WTC11 (cell line): Measurements from ENCODE around the gene SH3TC2. TPM values are rescaled to one million over a fixed set of nuclear protein-coding genes. Genes with fewer than 3 reads are reported as not detected.

ENCODE experiments used
- ATAC-seq: fragments of 200-7000 bp; cut with Tn5 transposase; 2 replicates; pipeline ENCODE4 v1.10.0; 2021; ENCODE audit warnings: mild to moderate bottlenecking, moderate library complexity
- CTCF ChIA-PET: fragments of 300-600 bp; sonication (Branson Sonifier 250); formaldehyde crosslinking; loops from one replicate; lab custom pipeline; 2021; ENCODE audit warnings: antibody characterized with exemption; lab: Charles Lee
- POLR2A ChIA-PET: fragments of 350-600 bp; sonication (Branson Sonifier 250); formaldehyde crosslinking; loops from one replicate; lab custom pipeline; 2021; ENCODE audit warnings: antibody characterized with exemption; lab: Charles Lee
- DNase-seq: peaks from one replicate; pipeline ENCODE4 v3.0.0; 2021; ENCODE audit warnings: low spot score
- H3K27ac Mint-ChIP-seq: 2 replicates; pipeline ENCODE4 v1.8.0; 2021; ENCODE audit warnings: mixed read lengths
- H3K27me3 Mint-ChIP-seq: 2 replicates; pipeline ENCODE4 v1.8.0; 2021; ENCODE audit warnings: low read depth, mild to moderate bottlenecking, moderate library complexity, mixed read lengths
- H3K36me3 Mint-ChIP-seq: 2 replicates; pipeline ENCODE4 v1.8.0; 2021; ENCODE audit warnings: mixed read lengths
- H3K4me1 Mint-ChIP-seq: 2 replicates; pipeline ENCODE4 v1.8.0; 2022; ENCODE audit warnings: mixed read lengths
- H3K4me3 Mint-ChIP-seq: 2 replicates; pipeline ENCODE4 v1.8.0; 2021; ENCODE audit warnings: mild to moderate bottlenecking, moderate library complexity, mixed read lengths
- H3K9me3 Mint-ChIP-seq: 2 replicates; pipeline ENCODE4 v1.8.0; 2021; ENCODE audit warnings: mixed read lengths
- CDX4 ChIP-seq: fragments of 250-450 bp; sonication (Bioruptor Pico); IDR thresholded peaks from 2 replicates; pipeline ENCODE4 v1.9.0; 2021; ENCODE audit warnings: moderate library complexity, mild to moderate bottlenecking, inconsistent platforms, borderline replicate concordance
- CREM ChIP-seq: sonication (generic); formaldehyde crosslinking; IDR thresholded peaks from 2 replicates; pipeline ENCODE4 v1.8.1; 2022; ENCODE audit warnings: mild to moderate bottlenecking, missing genetic modification reagents, moderate library complexity
- FOXK1 ChIP-seq: sonication (generic); formaldehyde crosslinking; IDR thresholded peaks from 2 replicates; pipeline ENCODE4 v1.8.0; 2022; ENCODE audit warnings: mild to moderate bottlenecking, moderate library complexity, missing genetic modification reagents
- FOXP1 ChIP-seq: sonication (generic); formaldehyde crosslinking; IDR thresholded peaks from 2 replicates; pipeline ENCODE4 v1.8.0; 2022; ENCODE audit warnings: missing genetic modification reagents, mild to moderate bottlenecking, moderate library complexity, borderline replicate concordance
- HMGA2 ChIP-seq: fragments of 250-450 bp; sonication (Bioruptor Pico); IDR thresholded peaks from 2 replicates; pipeline ENCODE4 v1.4.0; 2021; ENCODE audit warnings: mild to moderate bottlenecking, moderate library complexity
- NFATC4 ChIP-seq: fragments of 250-450 bp; sonication (Bioruptor Pico); IDR thresholded peaks from 2 replicates; pipeline ENCODE4 v1.9.0; 2021; ENCODE audit warnings: mild to moderate bottlenecking
- NFE2L1 ChIP-seq: sonication (generic); formaldehyde crosslinking; IDR thresholded peaks from 2 replicates; pipeline ENCODE4 v1.8.1; 2023; ENCODE audit warnings: missing genetic modification reagents
- RELA ChIP-seq: sonication (generic); formaldehyde crosslinking; IDR thresholded peaks from 2 replicates; pipeline ENCODE4 v1.8.1; 2022; ENCODE audit warnings: missing genetic modification reagents, mild to moderate bottlenecking, borderline replicate concordance
- RORB ChIP-seq: fragments of 250-450 bp; sonication (Bioruptor Pico); IDR thresholded peaks from 2 replicates; pipeline ENCODE4 v1.9.0; 2021; ENCODE audit warnings: mild to moderate bottlenecking
- SMAD4 ChIP-seq: sonication (generic); formaldehyde crosslinking; IDR thresholded peaks from 2 replicates; pipeline ENCODE4 v1.8.0; 2022; ENCODE audit warnings: mild to moderate bottlenecking, missing genetic modification reagents
- ZNF263 ChIP-seq: sonication (generic); formaldehyde crosslinking; IDR thresholded peaks from 2 replicates; pipeline ENCODE4 v1.8.1; 2022; ENCODE audit warnings: low read depth, mild to moderate bottlenecking, moderate library complexity, missing genetic modification reagents
- ZNF423 ChIP-seq: fragments of 250-450 bp; sonication (Bioruptor Pico); IDR thresholded peaks from 2 replicates; pipeline ENCODE4 v2.1.2; 2022; ENCODE audit warnings: mild to moderate bottlenecking, moderate library complexity
- ZNF425 ChIP-seq: fragments of 250-450 bp; sonication (Bioruptor Pico); conservative IDR thresholded peaks from 2 replicates; pipeline ENCODE4 v1.9.0; 2021; ENCODE audit warnings: mild to moderate bottlenecking
- total RNA-seq: library from RNA; stranded (reverse); gene quantifications from 3 replicates; pipeline ENCODE4 v1.2.3, GENCODE V29; 2021
- TF ChIP-seq, protein P1 (sequence below): sonication (generic); formaldehyde crosslinking; IDR thresholded peaks from 2 replicates; pipeline ENCODE4 v1.8.1; 2022; ENCODE audit warnings: low read depth, mild to moderate bottlenecking, moderate library complexity, missing genetic modification reagents, borderline replicate concordance
- TF ChIP-seq, protein P2 (sequence below): fragments of 250-450 bp; sonication (Bioruptor Pico); IDR thresholded peaks from 2 replicates; pipeline ENCODE4 v1.9.0; 2021; ENCODE audit warnings: mild to moderate bottlenecking
- TF ChIP-seq, protein P3 (sequence below): sonication (generic); formaldehyde crosslinking; IDR thresholded peaks from 2 replicates; pipeline ENCODE4 v1.8.1; 2023; ENCODE audit warnings: mild to moderate bottlenecking, missing genetic modification reagents, moderate library complexity
- TF ChIP-seq, protein P4 (sequence below): fragments of 250-450 bp; sonication (Bioruptor Pico); IDR thresholded peaks from 2 replicates; pipeline ENCODE4 v2.1.2; 2022; ENCODE audit warnings: mild to moderate bottlenecking, moderate library complexity
- TF ChIP-seq, protein P5 (sequence below): sonication (generic); formaldehyde crosslinking; IDR thresholded peaks from 2 replicates; pipeline ENCODE4 v1.8.0; 2023; ENCODE audit warnings: mild to moderate bottlenecking, missing genetic modification reagents
- TF ChIP-seq, protein P6 (sequence below): fragments of 200-600 bp; IDR thresholded peaks from 2 replicates; pipeline ENCODE4 v1.8.0; 2022; ENCODE audit warnings: antibody characterized with exemption

Gene SH3TC2
- total RNA-seq, 1 experiment from 2014 or later, result 0.61 TPM

DNA sequence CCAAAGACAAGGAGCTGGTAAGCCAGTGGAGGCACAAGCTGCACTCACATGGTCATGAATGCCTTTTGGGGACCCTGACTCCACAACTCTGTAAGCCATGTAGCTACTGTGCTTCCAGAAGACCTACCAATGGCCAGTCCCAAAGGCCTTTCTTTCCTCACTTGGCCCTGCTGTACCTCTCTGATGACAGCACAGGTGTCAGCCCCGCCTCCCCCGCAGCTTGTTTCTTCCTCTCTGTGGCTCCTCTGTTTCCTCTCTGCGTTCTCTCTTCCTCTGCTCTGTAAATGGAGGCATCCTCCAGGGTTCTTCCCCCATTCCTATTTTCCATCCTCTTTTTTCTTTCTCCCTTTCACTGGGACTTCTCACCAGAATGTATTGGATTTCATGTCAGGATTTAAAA lies 26.7 kb downstream of the SH3TC2 start:
- TF ChIP-seq CREM (CRISPR knock-in tag), result no peak
- no peak for TF ChIP-seq CDX4
- TF ChIP-seq FOXK1 (CRISPR knock-in tag), result no peak
- no peak for TF ChIP-seq ZNF423 (CRISPR knock-in tag)
- TF ChIP-seq FOXP1 (CRISPR knock-in tag), result no peak
- TF ChIP-seq, protein P1, sequence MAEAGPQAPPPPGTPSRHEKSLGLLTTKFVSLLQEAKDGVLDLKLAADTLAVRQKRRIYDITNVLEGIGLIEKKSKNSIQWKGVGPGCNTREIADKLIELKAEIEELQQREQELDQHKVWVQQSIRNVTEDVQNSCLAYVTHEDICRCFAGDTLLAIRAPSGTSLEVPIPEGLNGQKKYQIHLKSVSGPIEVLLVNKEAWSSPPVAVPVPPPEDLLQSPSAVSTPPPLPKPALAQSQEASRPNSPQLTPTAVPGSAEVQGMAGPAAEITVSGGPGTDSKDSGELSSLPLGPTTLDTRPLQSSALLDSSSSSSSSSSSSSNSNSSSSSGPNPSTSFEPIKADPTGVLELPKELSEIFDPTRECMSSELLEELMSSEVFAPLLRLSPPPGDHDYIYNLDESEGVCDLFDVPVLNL (CRISPR knock-in tag), result no peak
- TF ChIP-seq, protein P2, sequence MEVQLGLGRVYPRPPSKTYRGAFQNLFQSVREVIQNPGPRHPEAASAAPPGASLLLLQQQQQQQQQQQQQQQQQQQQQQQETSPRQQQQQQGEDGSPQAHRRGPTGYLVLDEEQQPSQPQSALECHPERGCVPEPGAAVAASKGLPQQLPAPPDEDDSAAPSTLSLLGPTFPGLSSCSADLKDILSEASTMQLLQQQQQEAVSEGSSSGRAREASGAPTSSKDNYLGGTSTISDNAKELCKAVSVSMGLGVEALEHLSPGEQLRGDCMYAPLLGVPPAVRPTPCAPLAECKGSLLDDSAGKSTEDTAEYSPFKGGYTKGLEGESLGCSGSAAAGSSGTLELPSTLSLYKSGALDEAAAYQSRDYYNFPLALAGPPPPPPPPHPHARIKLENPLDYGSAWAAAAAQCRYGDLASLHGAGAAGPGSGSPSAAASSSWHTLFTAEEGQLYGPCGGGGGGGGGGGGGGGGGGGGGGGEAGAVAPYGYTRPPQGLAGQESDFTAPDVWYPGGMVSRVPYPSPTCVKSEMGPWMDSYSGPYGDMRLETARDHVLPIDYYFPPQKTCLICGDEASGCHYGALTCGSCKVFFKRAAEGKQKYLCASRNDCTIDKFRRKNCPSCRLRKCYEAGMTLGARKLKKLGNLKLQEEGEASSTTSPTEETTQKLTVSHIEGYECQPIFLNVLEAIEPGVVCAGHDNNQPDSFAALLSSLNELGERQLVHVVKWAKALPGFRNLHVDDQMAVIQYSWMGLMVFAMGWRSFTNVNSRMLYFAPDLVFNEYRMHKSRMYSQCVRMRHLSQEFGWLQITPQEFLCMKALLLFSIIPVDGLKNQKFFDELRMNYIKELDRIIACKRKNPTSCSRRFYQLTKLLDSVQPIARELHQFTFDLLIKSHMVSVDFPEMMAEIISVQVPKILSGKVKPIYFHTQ, result no peak
- no peak for TF ChIP-seq NFE2L1 (CRISPR knock-in tag)
- TF ChIP-seq SMAD4, result no peak
- TF ChIP-seq, protein P3, sequence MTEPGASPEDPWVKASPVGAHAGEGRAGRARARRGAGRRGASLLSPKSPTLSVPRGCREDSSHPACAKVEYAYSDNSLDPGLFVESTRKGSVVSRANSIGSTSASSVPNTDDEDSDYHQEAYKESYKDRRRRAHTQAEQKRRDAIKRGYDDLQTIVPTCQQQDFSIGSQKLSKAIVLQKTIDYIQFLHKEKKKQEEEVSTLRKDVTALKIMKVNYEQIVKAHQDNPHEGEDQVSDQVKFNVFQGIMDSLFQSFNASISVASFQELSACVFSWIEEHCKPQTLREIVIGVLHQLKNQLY (CRISPR knock-in tag), result no peak
- TF ChIP-seq RORB (CRISPR knock-in tag), result no peak
- TF ChIP-seq, protein P4, sequence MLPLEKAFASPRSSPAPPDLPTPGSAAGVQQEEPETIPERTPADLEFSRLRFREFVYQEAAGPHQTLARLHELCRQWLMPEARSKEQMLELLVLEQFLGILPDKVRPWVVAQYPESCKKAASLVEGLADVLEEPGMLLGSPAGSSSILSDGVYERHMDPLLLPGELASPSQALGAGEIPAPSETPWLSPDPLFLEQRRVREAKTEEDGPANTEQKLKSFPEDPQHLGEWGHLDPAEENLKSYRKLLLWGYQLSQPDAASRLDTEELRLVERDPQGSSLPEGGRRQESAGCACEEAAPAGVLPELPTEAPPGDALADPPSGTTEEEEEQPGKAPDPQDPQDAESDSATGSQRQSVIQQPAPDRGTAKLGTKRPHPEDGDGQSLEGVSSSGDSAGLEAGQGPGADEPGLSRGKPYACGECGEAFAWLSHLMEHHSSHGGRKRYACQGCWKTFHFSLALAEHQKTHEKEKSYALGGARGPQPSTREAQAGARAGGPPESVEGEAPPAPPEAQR (CRISPR knock-in tag), result no peak
- TF ChIP-seq ZNF425 (CRISPR knock-in tag), result no peak
- TF ChIP-seq ZNF263 (CRISPR knock-in tag), result no peak
- DNase-seq (no peak), ATAC-seq (no peak)
- no peaks in the 10 kb centered on the region for H3K9me3 Mint-ChIP-seq
- ChIA-PET POLR2A (no interaction called here), CTCF (interaction anchor here (0.7 to 4.1 kb wide), 19 partner anchors 8 to 583 kb away, joined by 3 to 66 read pairs (median 8); partner anchors contain the start of gene ADRB2)
- no peaks in the 10 kb centered on the region; the same call in 1 of the 2 replicates for H3K27me3 Mint-ChIP-seq
- H3K4me1 Mint-ChIP-seq, result no peaks in the 10 kb centered on the region
- no peaks in the 10 kb centered on the region for H3K36me3 Mint-ChIP-seq
- H3K4me3 Mint-ChIP-seq, result no peak overlapping the region
- no peak overlapping the region for H3K27ac Mint-ChIP-seq

- ATAC-seq (peak; percentile 93), DNase-seq (peak; percentile 81)
- no peaks in the 10 kb centered on the region for H3K36me3 Mint-ChIP-seq
- H3K27me3 Mint-ChIP-seq, result no peaks in the 10 kb centered on the region; the same call in 1 of the 2 replicates
- ChIA-PET CTCF (interaction anchor here (0.6 to 4.1 kb wide), 51 partner anchors 9 to 637 kb away, joined by 3 to 66 read pairs (median 5); partner anchors contain the start of genes ABLIM3, ADRB2 and SH3TC2), POLR2A (no interaction called here)
- H3K4me3 Mint-ChIP-seq, result no peak overlapping the region
- no peaks in the 10 kb centered on the region for H3K4me1 Mint-ChIP-seq
- H3K27ac Mint-ChIP-seq, result no peak overlapping the region
- no peaks in the 10 kb centered on the region for H3K9me3 Mint-ChIP-seq
- no peak for TF ChIP-seq RELA (CRISPR knock-in tag)
- no peak for TF ChIP-seq HMGA2
- TF ChIP-seq NFATC4 (CRISPR knock-in tag), result no peak
- TF ChIP-seq, protein P5, sequence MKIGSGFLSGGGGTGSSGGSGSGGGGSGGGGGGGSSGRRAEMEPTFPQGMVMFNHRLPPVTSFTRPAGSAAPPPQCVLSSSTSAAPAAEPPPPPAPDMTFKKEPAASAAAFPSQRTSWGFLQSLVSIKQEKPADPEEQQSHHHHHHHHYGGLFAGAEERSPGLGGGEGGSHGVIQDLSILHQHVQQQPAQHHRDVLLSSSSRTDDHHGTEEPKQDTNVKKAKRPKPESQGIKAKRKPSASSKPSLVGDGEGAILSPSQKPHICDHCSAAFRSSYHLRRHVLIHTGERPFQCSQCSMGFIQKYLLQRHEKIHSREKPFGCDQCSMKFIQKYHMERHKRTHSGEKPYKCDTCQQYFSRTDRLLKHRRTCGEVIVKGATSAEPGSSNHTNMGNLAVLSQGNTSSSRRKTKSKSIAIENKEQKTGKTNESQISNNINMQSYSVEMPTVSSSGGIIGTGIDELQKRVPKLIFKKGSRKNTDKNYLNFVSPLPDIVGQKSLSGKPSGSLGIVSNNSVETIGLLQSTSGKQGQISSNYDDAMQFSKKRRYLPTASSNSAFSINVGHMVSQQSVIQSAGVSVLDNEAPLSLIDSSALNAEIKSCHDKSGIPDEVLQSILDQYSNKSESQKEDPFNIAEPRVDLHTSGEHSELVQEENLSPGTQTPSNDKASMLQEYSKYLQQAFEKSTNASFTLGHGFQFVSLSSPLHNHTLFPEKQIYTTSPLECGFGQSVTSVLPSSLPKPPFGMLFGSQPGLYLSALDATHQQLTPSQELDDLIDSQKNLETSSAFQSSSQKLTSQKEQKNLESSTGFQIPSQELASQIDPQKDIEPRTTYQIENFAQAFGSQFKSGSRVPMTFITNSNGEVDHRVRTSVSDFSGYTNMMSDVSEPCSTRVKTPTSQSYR (CRISPR knock-in tag), result no peak
- TF ChIP-seq FOXK1 (CRISPR knock-in tag), result no peak
- TF ChIP-seq, protein P6, sequence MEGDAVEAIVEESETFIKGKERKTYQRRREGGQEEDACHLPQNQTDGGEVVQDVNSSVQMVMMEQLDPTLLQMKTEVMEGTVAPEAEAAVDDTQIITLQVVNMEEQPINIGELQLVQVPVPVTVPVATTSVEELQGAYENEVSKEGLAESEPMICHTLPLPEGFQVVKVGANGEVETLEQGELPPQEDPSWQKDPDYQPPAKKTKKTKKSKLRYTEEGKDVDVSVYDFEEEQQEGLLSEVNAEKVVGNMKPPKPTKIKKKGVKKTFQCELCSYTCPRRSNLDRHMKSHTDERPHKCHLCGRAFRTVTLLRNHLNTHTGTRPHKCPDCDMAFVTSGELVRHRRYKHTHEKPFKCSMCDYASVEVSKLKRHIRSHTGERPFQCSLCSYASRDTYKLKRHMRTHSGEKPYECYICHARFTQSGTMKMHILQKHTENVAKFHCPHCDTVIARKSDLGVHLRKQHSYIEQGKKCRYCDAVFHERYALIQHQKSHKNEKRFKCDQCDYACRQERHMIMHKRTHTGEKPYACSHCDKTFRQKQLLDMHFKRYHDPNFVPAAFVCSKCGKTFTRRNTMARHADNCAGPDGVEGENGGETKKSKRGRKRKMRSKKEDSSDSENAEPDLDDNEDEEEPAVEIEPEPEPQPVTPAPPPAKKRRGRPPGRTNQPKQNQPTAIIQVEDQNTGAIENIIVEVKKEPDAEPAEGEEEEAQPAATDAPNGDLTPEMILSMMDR, result peak; percentile 64
Measured at GRCh38 chr5:149035372-149035790, 27.5 kb downstream of the SH3TC2 start.
